Keratinocyte (primary cell): Measurements from ENCODE around the gene SYNPO2L.

Experiments used
- CTCF ChIP-seq, 3 experiments: IDR thresholded peaks in 1 of 3; conservative IDR thresholded peaks in 1 of 3; optimal IDR thresholded peaks in 1 of 3; 2 replicates in 2 of 3; 3 replicates in 1 of 3; pipeline versions ENCODE3 to v1.5.1; 2011; ENCODE audit warnings: low read length in 3 of 3, mild to moderate bottlenecking in 3 of 3, moderate library complexity in 2 of 3, control low read depth in 1 of 3, inconsistent platforms in 1 of 3; ENCODE audit not compliant: insufficient read depth in 2 of 3; ENCODE audit errors: extremely low read depth in 1 of 3
- EZH2 ChIP-seq: IDR thresholded peaks from one replicate; pipeline ENCODE4 v1.6.1; 2012; ENCODE audit warnings: inconsistent platforms, mild to moderate bottlenecking, low read length, moderate library complexity

GRCh38 chr10:73628405-73628804 is 27.4 kb downstream of the SYNPO2L start:
- TF ChIP-seq CTCF (optimal IDR thresholded peaks at IDR 0.05 in 1 of 3, IDR thresholded peaks at IDR 0.05 in 1 of 3, conservative IDR thresholded peaks at IDR 0.05 in 1 of 3; ENCODE audit: extremely low read depth in 1 of 3, insufficient read depth in 2 of 3, low read length in 3 of 3) (no peak), EZH2 (no peak)
